NK-92 (cell line): ENCODE results near the gene GALC.

ENCODE experiments used
- DNase-seq: peaks from one replicate; lab custom pipeline; 2025; ENCODE audit not compliant: unreplicated experiment; lab: John Stamatoyannopoulos, UW

The GALC gene

DNA sequence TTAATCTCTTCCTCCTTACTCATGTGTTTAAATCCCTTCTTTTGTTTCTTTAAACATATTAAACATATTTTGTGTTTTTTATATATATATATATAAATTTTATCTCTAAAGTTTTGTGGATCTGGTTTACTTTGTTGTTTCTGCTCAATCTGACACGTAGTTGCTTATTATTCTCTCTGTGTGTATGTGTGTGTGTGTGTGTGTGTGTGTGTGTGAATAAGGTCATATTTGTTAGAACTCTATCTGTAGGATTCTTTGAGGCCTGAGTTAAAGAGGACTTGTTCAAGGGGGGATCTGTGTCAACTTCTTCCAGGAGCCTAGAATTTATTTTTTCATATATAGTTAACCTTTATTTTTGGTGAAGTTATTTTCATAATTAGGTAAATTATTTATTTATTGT lies 14.6 kb upstream of the GALC start:
- no peak for DNase-seq

DNA sequence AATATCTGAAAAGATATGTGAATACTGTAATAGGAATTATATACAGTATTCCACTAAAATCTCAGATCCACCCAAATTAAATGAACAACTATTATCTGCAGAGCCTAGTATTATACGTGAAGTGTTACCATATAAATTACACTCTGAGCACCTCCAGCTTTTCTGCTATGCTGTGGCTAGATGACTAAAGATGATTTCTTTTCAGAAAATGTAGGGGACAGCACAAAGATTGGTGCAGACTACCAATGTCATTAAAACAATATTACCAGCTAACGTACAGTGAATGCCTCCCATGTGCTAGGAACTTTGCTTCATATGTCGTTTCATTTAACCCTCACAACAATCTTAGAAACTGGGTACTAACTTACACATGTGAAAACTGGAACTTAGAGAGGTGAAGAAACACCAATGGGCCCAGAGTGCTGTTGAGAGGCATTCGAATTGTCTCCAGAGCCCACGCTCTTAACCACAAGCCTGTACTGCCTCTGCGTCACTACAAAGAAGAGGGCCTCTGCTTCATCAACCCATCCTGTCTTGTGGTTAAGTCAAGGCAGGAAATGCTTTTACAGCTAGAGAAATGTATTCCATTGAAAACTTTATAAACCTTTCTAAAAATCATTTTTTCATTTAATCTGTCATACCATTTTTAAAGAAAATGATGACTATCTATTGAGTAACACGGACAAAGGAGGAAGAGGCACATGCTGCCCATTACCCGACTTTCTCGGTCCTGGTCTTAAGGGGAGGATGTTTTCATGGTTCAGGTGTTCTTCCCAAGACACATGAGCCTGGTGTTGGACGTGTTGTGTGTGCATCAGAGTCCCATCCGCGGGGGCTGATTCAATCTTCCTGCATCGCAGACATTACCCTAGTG lies 13.2 kb upstream of the GALC start:
- peak; percentile 7 for DNase-seq

DNA sequence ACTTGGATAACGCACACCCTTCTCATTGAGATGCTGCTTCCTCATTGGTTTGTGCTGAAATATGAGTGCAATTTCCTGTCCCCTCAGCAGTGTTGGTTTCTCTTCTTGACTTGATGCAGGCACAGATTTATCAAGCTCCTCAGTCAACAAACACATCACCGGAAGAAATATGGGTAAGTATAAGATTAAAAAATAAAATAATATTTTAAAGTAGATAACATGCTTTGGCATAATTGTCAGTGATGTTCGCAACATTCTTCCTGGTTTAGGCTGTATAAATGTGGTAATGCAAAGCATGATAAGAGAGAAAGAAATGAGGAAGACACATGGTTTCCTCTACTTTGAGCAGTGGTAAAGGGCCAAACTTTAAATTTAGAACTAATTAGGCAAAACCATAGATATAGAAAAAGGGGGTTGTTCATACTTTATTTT lies 12.1 kb upstream of the GALC start, which contains the start of gene GPR65:
TSS of gene GPR65 (plus strand) at position 86 of the 432 bp plus-strand sequence. CDS start 5,713 bp downstream, outside the sequence.
- no peak for DNase-seq

DNA sequence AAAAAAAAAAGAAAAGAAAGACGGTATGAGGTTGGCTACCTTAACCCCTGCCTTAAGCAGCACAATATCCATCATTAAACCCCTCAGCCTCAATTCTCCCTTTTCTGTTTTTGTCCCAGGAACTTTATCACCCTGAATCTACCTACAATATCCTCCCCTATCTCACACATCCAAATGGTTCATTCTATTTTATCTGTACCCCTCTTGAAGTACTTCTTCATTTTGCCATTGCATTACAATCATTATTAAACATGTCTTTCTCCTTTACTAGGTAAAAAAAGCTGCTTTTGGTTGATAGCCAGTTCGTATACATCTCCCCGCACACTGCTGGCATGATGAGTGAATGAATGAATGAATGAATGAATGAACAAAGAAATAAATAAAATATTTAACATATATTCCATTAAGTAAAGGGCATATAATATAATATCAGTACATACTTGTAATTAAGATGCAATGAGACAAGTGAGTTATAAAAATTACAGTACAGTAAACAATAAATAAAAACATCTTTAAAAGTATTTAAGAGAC lies 11.6 kb upstream of the GALC start:
- DNase-seq, result no peak

DNA sequence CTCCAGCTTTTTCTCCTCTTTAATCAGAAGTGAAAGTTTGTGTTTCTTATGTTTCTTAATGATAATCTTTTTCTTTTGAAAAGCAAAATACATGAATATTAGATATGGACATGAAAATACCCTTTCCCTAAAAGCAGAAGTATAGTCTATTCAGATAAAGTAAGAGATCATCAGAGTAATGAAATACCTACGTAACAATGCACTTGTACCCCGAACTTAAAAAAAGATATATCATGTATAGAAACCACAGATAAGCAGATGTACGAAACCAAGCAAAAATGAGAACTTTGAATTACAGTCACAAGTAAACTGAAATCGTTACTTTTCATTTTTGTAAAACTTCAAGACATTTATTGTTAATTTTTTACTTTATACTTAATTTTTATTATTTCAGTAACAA lies 10.4 kb upstream of the GALC start:
- DNase-seq, result no peak

DNA sequence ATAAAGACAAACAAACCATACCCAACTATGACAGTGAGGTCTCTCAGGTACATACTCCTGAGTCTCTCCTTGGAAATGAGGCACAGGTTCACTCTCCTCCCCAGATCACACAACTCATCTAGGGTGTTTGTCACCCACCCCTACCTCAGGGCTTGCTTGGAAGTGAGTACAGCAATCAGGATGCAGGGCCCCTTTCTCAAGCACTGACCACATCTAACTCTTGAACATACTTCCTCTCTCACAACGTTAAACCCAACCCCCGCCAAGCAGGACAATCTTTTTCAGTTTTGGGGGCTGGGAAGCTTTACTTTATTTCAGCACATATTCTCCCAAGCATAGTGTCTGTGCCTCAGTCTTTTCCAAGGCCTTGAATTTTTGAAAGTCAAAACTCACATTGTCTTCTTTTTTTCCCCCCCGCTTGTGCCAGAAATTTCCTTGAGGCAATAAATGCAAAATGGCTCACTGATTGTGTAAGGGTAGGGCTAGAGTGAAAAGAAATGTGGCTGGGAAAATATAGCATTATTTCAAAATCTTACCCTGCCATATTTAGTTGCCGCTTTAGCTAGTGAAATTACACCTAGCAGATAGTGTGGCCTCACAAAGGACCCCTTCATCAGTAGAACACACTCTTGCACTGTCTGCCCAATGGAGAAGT lies 9.6 kb upstream of the GALC start:
- DNase-seq, result no peak

DNA sequence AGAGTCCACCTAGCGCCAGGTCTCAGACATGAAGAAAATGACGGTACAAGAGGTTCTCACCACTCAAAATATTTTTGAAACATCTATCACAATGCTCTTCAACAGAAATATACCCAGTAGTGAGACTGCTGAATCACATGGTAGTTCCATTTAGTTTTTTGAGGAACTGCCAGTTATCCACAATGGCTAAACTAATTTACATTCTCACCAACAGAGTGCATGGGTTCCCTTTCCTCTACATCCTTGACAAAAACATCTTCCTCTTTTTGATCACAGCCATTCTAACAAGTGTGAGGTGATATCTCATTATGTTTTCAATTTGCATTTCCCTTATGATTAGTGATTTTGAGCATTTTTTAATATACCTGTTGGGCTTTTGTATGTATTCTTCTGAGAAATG lies 6.3 kb upstream of the GALC start:
- DNase-seq, result no peak

DNA sequence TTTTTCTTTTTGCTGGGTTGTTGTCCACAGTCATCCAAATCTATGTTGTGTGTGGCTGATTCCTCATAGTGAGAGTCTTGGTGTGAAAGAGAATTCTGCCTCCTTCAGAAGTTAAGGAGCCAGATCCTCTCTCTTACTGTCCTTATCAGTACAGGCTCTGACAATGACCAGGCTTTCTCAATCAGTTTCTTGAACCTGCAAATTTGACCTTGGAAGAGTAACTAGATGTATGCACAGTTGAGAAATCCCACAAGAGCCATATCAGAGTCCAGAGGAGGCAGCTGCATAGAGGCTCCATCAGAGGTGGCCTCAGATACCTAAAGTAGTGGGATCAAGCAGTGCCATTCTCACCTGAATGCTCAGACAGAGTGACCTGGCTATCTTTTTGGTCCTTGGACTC lies 5.5 kb upstream of the GALC start:
- DNase-seq, result no peak

DNA sequence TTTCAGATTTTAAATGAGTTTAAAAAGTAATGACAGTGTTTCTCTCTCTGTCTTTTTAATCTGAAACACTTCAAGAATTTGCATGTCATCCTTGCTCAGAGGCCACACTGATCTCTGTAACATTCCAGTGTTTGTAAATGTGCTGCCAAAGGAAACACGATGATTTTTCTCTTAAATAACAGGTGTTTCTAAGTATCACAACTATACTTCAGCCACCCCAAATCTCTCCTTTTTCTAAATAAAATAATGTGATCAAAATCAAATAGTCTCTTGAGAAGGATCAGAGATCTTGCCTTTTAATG lies 3.3 kb upstream of the GALC start:
- DNase-seq, result no peak

DNA sequence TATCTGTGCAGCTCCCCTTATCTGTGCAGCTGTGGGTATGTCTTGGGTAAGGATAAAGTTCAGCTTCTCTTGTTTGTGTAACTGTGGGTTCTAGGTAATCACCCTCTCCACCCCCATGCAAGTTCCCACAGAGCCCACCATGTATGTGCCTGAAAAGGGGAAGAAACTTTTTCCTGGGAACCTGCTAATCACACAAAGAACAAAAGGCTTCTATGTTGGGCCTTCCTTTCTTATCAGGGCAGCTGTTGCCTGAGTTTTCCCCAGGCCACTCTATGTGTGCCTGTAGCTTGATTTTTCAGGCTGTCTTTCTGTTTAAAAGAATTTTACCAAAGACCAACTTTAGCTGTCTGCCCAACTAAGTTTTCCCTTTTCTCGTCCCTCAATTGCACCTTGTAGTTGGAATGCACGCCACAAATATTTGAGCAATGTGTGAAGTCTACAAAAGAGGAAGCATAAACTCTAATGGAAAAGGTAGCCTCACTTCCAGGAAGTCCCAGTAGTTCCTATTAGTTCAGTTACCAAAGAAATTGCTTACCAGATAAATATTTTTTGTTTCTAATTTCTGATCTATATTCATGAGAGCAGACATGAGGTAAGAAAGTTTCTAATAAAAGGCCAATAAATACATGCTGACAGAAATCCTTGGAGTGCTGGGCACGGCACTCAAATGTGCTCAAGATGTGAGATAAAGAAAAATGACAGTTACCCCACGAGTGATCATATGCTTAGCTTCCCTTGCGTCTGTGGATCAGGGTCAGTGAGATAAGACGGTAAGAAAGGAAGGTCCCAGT lies 2.7 kb upstream of the GALC start:
- DNase-seq, result no peak

DNA sequence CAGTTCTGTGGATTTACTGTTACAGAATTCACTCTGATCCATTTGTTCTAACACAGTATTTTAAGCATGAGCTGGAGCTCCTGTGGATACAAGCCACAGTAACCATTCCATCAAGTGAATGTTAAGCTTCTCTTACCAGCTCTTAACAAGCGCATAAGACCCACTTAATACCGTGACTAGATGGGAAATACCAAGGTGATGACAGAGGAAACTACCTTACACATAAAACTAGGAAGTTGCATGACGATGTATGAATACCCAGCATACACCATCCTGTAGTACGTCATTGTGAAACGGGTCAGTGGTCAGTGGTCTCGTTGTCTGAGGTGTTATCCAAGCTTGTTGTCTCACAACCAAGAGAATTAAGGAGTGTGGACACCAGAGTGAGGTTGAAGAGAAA lies 2.0 kb upstream of the GALC start:
- DNase-seq, result no peak

DNA sequence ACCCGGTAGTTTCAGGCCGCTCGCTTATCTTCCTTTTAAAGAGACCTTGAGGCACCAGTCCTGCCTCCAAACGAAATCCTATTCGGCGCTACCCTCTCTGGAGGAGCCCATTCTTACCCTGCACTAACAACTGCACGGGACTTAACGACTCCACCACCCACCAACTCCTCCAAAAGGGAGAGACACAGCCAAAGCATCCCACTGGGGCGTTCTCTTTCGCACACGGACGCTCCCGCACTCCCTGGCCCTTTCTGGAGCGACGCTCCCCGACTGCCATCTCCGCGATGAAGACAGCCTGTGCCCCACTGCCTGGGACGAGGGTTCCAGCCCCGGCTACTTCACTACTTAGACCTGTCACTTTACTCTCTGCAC lies 650 bp downstream of the GALC start:
- no peak for DNase-seq

DNA sequence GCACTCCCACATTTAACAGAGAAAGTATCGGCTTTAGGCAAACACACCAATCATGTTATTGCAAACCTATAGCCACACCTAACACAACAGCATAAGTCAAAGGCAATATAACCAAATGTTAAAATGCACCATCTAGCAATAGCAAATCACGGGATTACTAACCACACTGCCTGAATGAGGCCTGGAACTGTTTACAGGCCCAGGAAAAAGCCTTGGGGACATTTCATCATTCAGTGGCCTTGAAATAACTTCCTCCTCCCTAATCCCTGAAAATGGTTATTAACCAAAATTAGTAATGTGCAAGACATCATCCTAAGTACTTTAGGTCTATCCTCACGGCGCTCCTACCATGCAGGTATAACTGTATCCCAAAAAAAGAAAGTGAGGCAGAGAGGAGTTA lies 2.3 kb downstream of the GALC start:
- no peak for DNase-seq

DNA sequence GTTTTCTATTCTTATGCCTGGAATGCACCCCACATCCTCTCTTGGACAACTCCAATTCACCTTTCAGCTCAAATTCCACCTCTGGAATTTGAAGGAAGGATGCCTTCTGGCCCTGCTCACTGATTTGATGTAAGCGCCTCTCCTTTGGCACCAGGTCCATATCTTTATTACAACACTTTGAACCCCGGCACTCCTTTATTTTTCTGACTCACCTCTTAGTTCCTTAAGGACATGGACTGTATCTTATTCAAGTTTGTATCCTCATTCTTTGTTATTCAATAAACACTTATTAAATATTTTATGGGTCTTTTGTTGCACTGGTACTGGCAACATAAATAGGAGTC lies 3.1 kb downstream of the GALC start:
- DNase-seq, result no peak

DNA sequence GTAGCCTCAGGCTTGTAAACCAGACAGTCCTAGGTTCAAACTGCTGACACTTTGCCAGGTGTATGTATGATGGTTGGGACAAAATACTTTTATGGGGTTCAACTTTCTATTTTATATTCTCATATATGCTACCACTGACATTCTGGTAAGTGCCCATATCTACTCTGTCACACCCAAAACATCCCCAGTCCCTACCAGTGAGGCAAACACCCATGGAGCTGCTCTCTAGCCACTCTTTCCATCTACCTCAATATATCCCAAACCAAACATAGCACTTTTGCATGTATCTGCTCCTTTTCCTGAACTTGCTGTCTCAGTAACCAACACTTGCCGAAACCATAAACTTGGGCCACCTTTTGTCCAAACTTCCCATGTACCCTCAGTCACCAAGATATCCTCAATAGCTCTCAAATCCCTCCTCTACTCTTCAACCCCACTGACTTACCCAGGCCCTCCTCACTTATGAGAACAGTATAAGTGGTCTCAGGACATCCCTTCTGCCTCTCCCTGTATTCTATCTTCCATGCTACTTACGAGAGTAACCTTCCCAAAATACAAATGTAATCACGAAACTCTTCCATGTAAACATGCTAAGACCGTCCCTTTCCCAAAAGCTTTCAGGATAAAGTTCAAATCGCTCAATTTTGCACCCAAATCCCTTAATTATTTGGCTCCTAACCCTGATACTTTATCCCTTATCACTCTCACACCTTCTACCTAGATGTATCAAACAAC lies 3.6 kb downstream of the GALC start:
- DNase-seq, result no peak

DNA sequence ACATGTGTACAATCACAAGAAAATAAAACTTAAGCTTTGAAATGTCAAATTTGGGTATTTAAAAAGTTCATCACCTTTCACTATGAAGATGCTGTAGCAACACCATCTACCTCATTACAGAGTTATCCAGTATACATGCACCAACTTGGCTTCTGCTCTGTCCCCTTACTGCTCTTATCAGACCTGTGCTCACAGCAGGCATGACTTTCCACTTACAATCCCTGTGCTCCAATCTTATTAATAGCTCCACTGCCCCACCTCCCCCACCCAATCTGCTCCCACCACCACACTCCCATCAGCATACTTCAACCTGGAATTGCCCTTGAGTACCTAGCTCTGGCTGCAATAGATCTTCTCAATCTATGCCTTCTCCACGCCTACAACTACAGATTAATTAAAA lies 13.3 kb downstream of the GALC start:
- no peak for DNase-seq

DNA sequence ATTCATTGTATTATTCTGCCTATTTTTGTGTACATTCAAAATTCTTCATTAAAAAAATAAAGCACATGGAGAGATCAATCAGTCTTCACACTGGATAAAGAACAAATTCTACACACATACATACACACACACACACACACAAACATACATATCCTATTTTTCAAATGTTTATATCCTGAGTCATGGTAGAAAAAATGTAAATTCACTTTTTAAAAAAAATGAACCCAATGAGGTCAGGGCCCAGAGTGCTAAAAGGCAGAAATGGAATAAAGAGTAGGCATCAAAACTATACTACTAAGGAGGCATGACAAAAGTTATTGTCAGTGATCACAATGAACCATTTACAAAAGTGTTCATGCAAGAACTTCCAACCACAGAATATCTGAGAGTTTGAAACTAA lies 17.3 kb downstream of the GALC start:
- no peak for DNase-seq

DNA sequence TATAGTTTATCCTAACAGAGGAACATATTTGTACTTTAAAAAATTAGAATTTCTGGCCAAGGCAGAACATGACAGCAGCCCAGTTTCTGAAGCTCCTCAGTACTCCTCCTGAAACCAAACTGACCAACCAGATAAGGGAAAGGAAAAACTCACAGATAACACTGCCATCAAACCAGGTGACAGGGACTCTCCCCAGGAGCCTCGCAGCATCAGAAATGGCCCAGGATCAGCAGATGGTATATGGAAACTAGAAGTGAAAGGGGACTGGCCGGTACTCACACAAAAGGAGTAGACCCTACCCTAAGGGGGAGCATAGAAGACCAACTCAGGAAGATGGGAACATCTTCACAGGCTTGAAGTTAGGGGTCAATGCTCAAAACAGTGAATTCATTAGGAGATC lies 22.0 kb downstream of the GALC start:
- no peak for DNase-seq

DNA sequence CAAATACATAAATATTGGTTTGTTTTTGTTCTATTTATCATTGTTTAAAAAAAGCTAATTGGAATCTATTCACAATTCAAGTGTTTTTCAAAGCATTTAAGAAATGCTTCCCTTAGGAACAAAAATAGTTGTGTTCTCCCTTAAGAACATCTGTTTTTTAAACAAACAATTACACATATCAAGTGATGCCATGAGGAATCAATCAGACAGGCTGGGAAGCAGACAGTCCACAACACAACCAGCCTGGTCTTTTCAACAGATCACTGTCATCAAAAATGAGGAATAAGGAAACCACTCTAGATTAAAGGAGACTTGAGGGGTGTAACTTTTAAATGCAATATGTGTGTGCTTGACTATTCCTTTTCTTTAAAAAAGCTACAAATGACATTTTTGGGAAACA lies 25.5 kb downstream of the GALC start:
- DNase-seq, result no peak

DNA sequence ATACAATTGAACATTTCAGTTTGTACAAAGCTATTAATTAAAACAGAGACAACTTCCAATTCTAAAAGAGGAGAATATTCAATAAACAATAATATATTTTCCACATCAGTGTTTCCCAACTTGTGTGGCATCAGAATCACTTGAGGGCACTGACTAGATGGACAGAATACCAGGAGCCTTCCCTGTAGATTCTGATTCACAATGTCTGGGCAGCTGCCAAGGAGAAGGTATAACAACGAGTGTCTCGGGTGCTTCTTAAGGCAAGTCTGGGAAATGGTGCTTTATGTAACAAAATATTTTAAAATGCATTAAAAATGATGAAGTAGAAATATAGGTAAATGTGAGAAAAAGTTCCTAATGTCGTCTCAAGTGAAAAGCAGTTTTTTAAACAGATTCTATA lies 26.2 kb downstream of the GALC start:
- no peak for DNase-seq

DNA sequence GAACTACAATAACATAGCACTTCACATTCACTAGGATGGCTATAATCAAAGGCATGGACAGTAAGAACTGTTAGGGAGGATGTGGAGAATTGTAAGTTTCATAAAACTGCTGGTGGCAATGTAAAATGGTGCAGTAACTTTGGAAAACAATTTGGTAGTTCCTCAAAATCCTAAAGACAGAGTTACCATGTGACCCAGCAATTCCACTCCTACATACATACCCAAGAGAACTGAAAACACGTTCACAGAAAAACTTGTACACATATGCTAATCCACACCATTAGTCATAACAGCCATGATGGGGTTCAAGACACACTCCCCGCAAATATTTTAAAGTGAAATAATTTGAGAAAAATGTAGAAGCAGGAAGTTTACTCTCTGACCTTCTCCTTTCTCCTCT lies 31.7 kb downstream of the GALC start:
- no peak for DNase-seq
